ENCODE results near the gene YEATS4. TPM values are rescaled to one million over a fixed set of nuclear protein-coding genes. Genes with fewer than 3 reads are reported as not detected.

YEATS4 gene
- total and polyA plus RNA-seq, 2 donors from 2014 or later: 14.5 to 15.6 TPM

GRCh38 chr12:69415471-69416275, 56.1 kb downstream of the YEATS4 start:
- Histone ChIP-seq H3K9me3 (ENCODE audit: control insufficient read depth in 2 of 3, insufficient read depth in 1 of 3, low read length in 3 of 3) (no peaks in the 10 kb centered on the region), H3K4me3 (ENCODE audit: low read length in 3 of 3) (peak overlapping the region in 2 of 3 donors; percentile 12 to 43), H3K36me3 (ENCODE audit: control insufficient read depth in 2 of 3, insufficient read depth in 3 of 3, low read length in 3 of 3) (no peaks in the 10 kb centered on the region), H3K9ac (ENCODE audit: low read length in 3 of 3) (peak overlapping the region in 1 of 3 donors; percentile 48), H3K27ac (ENCODE audit: low read depth in 2 of 2, low read length in 2 of 2) (no peak overlapping the region), H3K27me3 (ENCODE audit: control insufficient read depth, insufficient read depth, low read length) (no peaks in the 10 kb centered on the region), H3K4me1 (ENCODE audit: control insufficient read depth in 2 of 3, insufficient read depth in 2 of 3, low read depth in 1 of 3, low read length in 3 of 3) (peaks cover 0 to 5% (median 0%) of the 10 kb centered on the region in 3 donors)
- FAIRE-seq (no peak), DNase-seq (peak in 4 of 5 donors; percentile 50 to 85 (median 72))
- intact Hi-C loops (cut with DNase I): no loop called here
- TF ChIP-seq CTCF (IDR thresholded peaks at IDR 0.05; ENCODE audit: borderline replicate concordance, extremely low read depth, insufficient read depth): peak; percentile 81

DNA sequence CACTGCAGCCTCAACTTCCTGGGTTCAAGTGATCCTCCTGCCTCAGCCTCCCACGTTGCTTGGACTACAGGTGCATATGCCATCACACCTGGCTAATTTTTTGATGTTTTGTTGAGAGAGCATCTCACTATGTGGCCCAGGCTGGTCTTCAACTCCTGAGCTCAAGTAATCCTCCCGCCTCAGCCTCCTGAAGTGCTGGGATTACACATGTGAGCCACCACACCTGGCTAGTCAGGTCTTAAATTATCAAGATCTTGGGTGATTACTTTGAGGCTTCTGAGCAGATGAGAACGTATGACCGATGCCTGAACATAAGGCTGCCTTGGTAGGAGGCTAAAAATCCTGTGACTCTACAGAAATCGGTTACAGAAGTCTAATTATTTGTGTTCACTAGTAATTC, 57.7 kb downstream of the YEATS4 start:
- Histone ChIP-seq H3K9ac (ENCODE audit: low read length in 3 of 3) (no peak overlapping the region), H3K4me1 (ENCODE audit: control insufficient read depth in 2 of 3, insufficient read depth in 2 of 3, low read depth in 1 of 3, low read length in 3 of 3) (peaks cover 0 to 5% (median 0%) of the 10 kb centered on the region in 3 donors), H3K9me3 (ENCODE audit: control insufficient read depth in 2 of 3, insufficient read depth in 1 of 3, low read length in 3 of 3) (no peaks in the 10 kb centered on the region), H3K36me3 (ENCODE audit: control insufficient read depth in 2 of 3, insufficient read depth in 3 of 3, low read length in 3 of 3) (no peaks in the 10 kb centered on the region), H3K27me3 (ENCODE audit: control insufficient read depth, insufficient read depth, low read length) (no peaks in the 10 kb centered on the region), H3K27ac (ENCODE audit: low read depth in 2 of 2, low read length in 2 of 2) (no peak overlapping the region), H3K4me3 (ENCODE audit: low read length in 3 of 3) (no peak overlapping the region)
- DNase-seq (no peak), FAIRE-seq (no peak)
- intact Hi-C loops (cut with DNase I): no loop called here
- no peak for TF ChIP-seq CTCF (IDR thresholded peaks at IDR 0.05; ENCODE audit: borderline replicate concordance, extremely low read depth, insufficient read depth)

GRCh38 chr12:69417741-69418167, 58.2 kb downstream of the YEATS4 start:
- FAIRE-seq (no peak), DNase-seq (no peak)
- no peak for TF ChIP-seq CTCF (IDR thresholded peaks at IDR 0.05; ENCODE audit: borderline replicate concordance, extremely low read depth, insufficient read depth)
- H3K9ac ChIP-seq (ENCODE audit: low read length in 3 of 3): no peak overlapping the region
- H3K4me3 ChIP-seq (ENCODE audit: low read length in 3 of 3): no peak overlapping the region
- no peaks in the 10 kb centered on the region for H3K9me3 ChIP-seq (ENCODE audit: control insufficient read depth in 2 of 3, insufficient read depth in 1 of 3, low read length in 3 of 3)
- no peaks in the 10 kb centered on the region for H3K36me3 ChIP-seq (ENCODE audit: control insufficient read depth in 2 of 3, insufficient read depth in 3 of 3, low read length in 3 of 3)
- H3K27ac ChIP-seq (ENCODE audit: low read depth in 2 of 2, low read length in 2 of 2): no peak overlapping the region
- peaks cover 0 to 5% (median 0%) of the 10 kb centered on the region in 3 donors for H3K4me1 ChIP-seq (ENCODE audit: control insufficient read depth in 2 of 3, insufficient read depth in 2 of 3, low read depth in 1 of 3, low read length in 3 of 3)
- intact Hi-C loops (cut with DNase I): no loop called here
- H3K27me3 ChIP-seq (ENCODE audit: control insufficient read depth, insufficient read depth, low read length): no peaks in the 10 kb centered on the region
